H9 (cell line): ENCODE data around the gene GADD45GIP1. TPM values are rescaled to one million over a fixed set of nuclear protein-coding genes. Genes with fewer than 3 reads are reported as not detected.

ENCODE experiments used
- DNase-seq: peaks from one replicate; pipeline ENCODE4 v3.0.0-alpha.2; 2017
- H2AFZ ChIP-seq: one replicate; pipeline ENCODE4 v1.6.1; 2013; ENCODE audit warnings: mild to moderate bottlenecking, low read length, control low read depth, moderate library complexity
- H2AK5ac ChIP-seq: 2 replicates; pipeline ENCODE4 v1.6.1; 2013; ENCODE audit warnings: low read length, control low read depth, mixed read lengths; ENCODE audit not compliant: insufficient read length
- H2BK120ac ChIP-seq: one replicate; pipeline ENCODE4 v1.6.1; 2013; ENCODE audit warnings: low read depth, mild to moderate bottlenecking, low read length, control low read depth, inconsistent platforms; ENCODE audit not compliant: poor library complexity, severe bottlenecking
- H2BK12ac ChIP-seq: 2 replicates; pipeline ENCODE4 v1.6.1; 2013; ENCODE audit warnings: low read length, control low read depth, mixed read lengths, low read depth; ENCODE audit not compliant: insufficient read length
- H2BK15ac ChIP-seq: 2 replicates; pipeline ENCODE4 v1.6.1; 2013; ENCODE audit warnings: low read depth, low read length, control low read depth
- H2BK20ac ChIP-seq: one replicate; pipeline ENCODE4 v1.6.1; 2013; ENCODE audit warnings: low read depth, mild to moderate bottlenecking, low read length, control low read depth, inconsistent platforms; ENCODE audit not compliant: poor library complexity, severe bottlenecking
- H2BK5ac ChIP-seq: 2 replicates; pipeline ENCODE4 v1.6.1; 2013; ENCODE audit warnings: low read length, control low read depth, mixed read lengths; ENCODE audit not compliant: insufficient read length
- H3K14ac ChIP-seq: 2 replicates; pipeline ENCODE4 v1.6.1; 2013; ENCODE audit warnings: low read length, control low read depth; ENCODE audit not compliant: insufficient read depth
- H3K18ac ChIP-seq: 2 replicates; pipeline ENCODE4 v1.6.1; 2013; ENCODE audit warnings: low read depth, mild to moderate bottlenecking, mixed read lengths, low read length, control low read depth; ENCODE audit not compliant: insufficient read length
- H3K23ac ChIP-seq: 2 replicates; pipeline ENCODE4 v1.6.1; 2013; ENCODE audit warnings: low read length, control low read depth, mixed read lengths, low read depth; ENCODE audit not compliant: insufficient read length
- H3K23me2 ChIP-seq: 2 replicates; pipeline ENCODE4 v1.6.1; 2013; ENCODE audit warnings: low read depth, mild to moderate bottlenecking, mixed read lengths, low read length, control low read depth; ENCODE audit not compliant: insufficient read length, poor library complexity, severe bottlenecking
- H3K27ac ChIP-seq: 2 replicates; pipeline ENCODE4 v1.5.1; 2013; ENCODE audit warnings: low read length, control low read depth, mixed read lengths, low read depth; ENCODE audit not compliant: insufficient read length
- H3K27me3 ChIP-seq: 2 replicates; pipeline ENCODE4 v1.6.1; 2013; ENCODE audit warnings: low read length, control low read depth, inconsistent platforms; ENCODE audit not compliant: insufficient read depth
- H3K4ac ChIP-seq: 2 replicates; pipeline ENCODE4 v1.6.1; 2013; ENCODE audit warnings: low read depth, mild to moderate bottlenecking, control low read depth, inconsistent platforms, low read length, moderate library complexity
- H3K4me1 ChIP-seq: 2 replicates; pipeline ENCODE4 v1.6.1; 2013; ENCODE audit warnings: low read length, control low read depth, inconsistent platforms; ENCODE audit not compliant: insufficient read depth
- H3K4me2 ChIP-seq: 2 replicates; pipeline ENCODE4 v1.6.1; 2013; ENCODE audit warnings: low read length, control low read depth, mixed read lengths; ENCODE audit not compliant: insufficient read length, insufficient read depth
- H3K56ac ChIP-seq: 2 replicates; pipeline ENCODE4 v1.6.1; 2013; ENCODE audit warnings: low read depth, mild to moderate bottlenecking, mixed read lengths, low read length, control low read depth; ENCODE audit not compliant: insufficient read length
- H3K79me1 ChIP-seq: 2 replicates; pipeline ENCODE4 v1.6.1; 2013; ENCODE audit warnings: low read depth, mild to moderate bottlenecking, moderate library complexity, low read length, control low read depth, inconsistent platforms; ENCODE audit not compliant: insufficient read depth, poor library complexity, severe bottlenecking
- H3K79me2 ChIP-seq: 2 replicates; pipeline ENCODE4 v1.6.1; 2013; ENCODE audit warnings: low read length, control low read depth, inconsistent platforms; ENCODE audit not compliant: insufficient read depth
- H3K9ac ChIP-seq: 2 replicates; pipeline ENCODE4 v1.6.1; 2013; ENCODE audit warnings: low read length, control low read depth, mixed read lengths; ENCODE audit not compliant: insufficient read length; ENCODE audit errors: extremely low read depth
- H3K9me3 ChIP-seq: one replicate; pipeline ENCODE4 v1.6.1; 2013; ENCODE audit warnings: low read depth, low read length, inconsistent platforms; ENCODE audit not compliant: control insufficient read depth
- H3T11ph ChIP-seq: one replicate; pipeline ENCODE4 v1.6.1; 2013; ENCODE audit warnings: mild to moderate bottlenecking, low read length, control low read depth, inconsistent platforms
- H4K20me1 ChIP-seq: one replicate; pipeline ENCODE4 v1.6.1; 2013; ENCODE audit not compliant: control insufficient read depth, insufficient read length, insufficient read depth
- H4K5ac ChIP-seq: 2 replicates; pipeline ENCODE4 v1.6.1; 2013; ENCODE audit warnings: low read depth, mild to moderate bottlenecking, mixed read lengths, low read length, control low read depth; ENCODE audit not compliant: insufficient read length
- H4K8ac ChIP-seq: replicated peaks from 2 replicates; pipeline ENCODE4 v1.6.1; 2013; ENCODE audit warnings: low read length, control low read depth, mixed read lengths, low read depth; ENCODE audit not compliant: insufficient read length
- H4K91ac ChIP-seq: 2 replicates; pipeline ENCODE4 v1.6.1; 2013; ENCODE audit warnings: low read depth, mild to moderate bottlenecking, moderate library complexity, mixed read lengths, low read length, control low read depth; ENCODE audit not compliant: insufficient read length
- H3K27ac Mint-ChIP-seq, 3 experiments: 2 replicates in 2 of 3; 3 replicates in 1 of 3; pipeline ENCODE4 v1.8.0; 2020 to 2021; ENCODE audit warnings: mixed read lengths in 3 of 3, mild to moderate bottlenecking in 1 of 3, moderate library complexity in 1 of 3
- H3K27me3 Mint-ChIP-seq: 2 replicates; pipeline ENCODE4 v1.8.0; 2021; ENCODE audit warnings: low read depth, mild to moderate bottlenecking, moderate library complexity, mixed read lengths
- H3K36me3 Mint-ChIP-seq, 3 experiments: 2 replicates in 2 of 3; 3 replicates in 1 of 3; pipeline ENCODE4 v1.8.0; 2020 to 2021; ENCODE audit warnings: low read depth in 3 of 3, mixed read lengths in 3 of 3; ENCODE audit not compliant: insufficient read depth in 1 of 3
- H3K4me1 Mint-ChIP-seq, 2 experiments: 2 replicates each; pipeline ENCODE4 v1.8.0; 2020; ENCODE audit warnings: mixed read lengths in 2 of 2
- H3K4me3 Mint-ChIP-seq, 2 experiments: 2 replicates in 1 of 2; 3 replicates in 1 of 2; pipeline ENCODE4 v1.8.0; 2020 to 2021; ENCODE audit warnings: mild to moderate bottlenecking in 2 of 2, mixed read lengths in 2 of 2, moderate library complexity in 1 of 2
- H3K9me3 Mint-ChIP-seq, 2 experiments: 2 replicates in 1 of 2; 3 replicates in 1 of 2; pipeline ENCODE4 v1.8.0; 2020; ENCODE audit warnings: mild to moderate bottlenecking in 2 of 2, mixed read lengths in 2 of 2, moderate library complexity in 1 of 2
- WGBS: extraction: QIAGEN DNeasy Blood & Tissue Kit; methylation state at CpG from one replicate; pipeline ENCODE4 v1.1.7; 2013; ENCODE audit warnings: missing lambda C conversion rate, low lambda C conversion rate, mixed read lengths; ENCODE audit not compliant: insufficient read length; ENCODE audit errors: extremely low coverage; 5-methylcytosine and 5-hydroxymethylcytosine counted together
- total RNA-seq: library from RNA; stranded (reverse); gene quantifications from 2 replicates; pipeline ENCODE4 v1.2.1, GENCODE V29; 2021
- TF ChIP-seq, protein P1 (sequence below): fragments of 200-600 bp; sonication (generic); conservative IDR thresholded peaks from 3 replicates; pipeline ENCODE4 v1.8.0; 2021; ENCODE audit warnings: antibody characterized with exemption, mild to moderate bottlenecking

GADD45GIP1 gene
- total RNA-seq, 1 experiment from 2014 or later: 44.5 TPM

DNA sequence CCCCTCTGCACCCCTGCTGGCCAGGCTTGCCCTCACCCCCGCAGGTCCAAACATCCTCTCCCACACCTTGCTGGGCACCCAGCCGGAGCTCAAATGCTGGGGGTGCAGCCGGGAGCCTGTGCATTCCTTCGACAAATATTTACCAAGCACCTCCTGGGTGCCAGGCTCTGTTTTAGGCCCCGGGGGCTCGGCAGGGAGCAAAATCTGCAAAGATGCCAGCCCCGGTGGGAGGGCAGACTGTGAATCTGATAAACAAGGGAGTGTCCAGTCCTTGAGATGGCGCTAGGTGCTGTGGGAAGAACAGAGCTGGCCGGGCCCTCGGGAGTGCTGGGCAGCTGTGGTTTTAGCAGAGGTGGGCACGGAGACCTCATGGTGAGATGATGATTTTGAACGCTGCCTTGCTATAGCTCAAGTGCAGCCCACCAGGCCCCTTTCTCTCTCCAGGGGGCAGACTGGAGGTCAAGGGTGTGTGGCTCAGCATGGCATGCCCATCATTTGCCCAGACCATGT lies 48.9 kb upstream of the GADD45GIP1 start:
- Histone ChIP-seq H3K23me2 (peaks cover 5% of the 10 kb centered on the region), H3K56ac (no peak overlapping the region), H3K9me3 (no peaks in the 10 kb centered on the region), H2AK5ac (no peak overlapping the region), H2BK20ac (no peak overlapping the region), H2BK15ac (no peak overlapping the region), H3K23ac (no peak overlapping the region), H3K4me2 (no peak overlapping the region), H3K14ac (no peak overlapping the region), H3K4me1 (no peaks in the 10 kb centered on the region; the same call in 1 of the 2 replicates), H3K9ac (no peak overlapping the region), H3K79me1 (no peaks in the 10 kb centered on the region), H4K5ac (no peak overlapping the region), H3K27ac (no peak overlapping the region), H4K20me1 (peaks cover 2% of the 10 kb centered on the region), H2BK120ac (no peak overlapping the region), H2BK12ac (no peak overlapping the region), H3T11ph (no peak overlapping the region), H2BK5ac (no peak overlapping the region), H2AFZ (no peak overlapping the region), H3K79me2 (no peaks in the 10 kb centered on the region), H3K27me3 (peaks cover 45% of the 10 kb centered on the region), H4K8ac (no peak overlapping the region), H3K18ac (no peak overlapping the region), H4K91ac (no peak overlapping the region), H3K4ac (no peak overlapping the region)
- Mint-ChIP-seq H3K27ac (no peak overlapping the region), H3K4me3 (no peak overlapping the region; a peak in 1 of 5 replicates), H3K9me3 (no peaks in the 10 kb centered on the region; a peak in 1 of 5 replicates), H3K27me3 (peaks cover 97% of the 10 kb centered on the region), H3K36me3 (no peaks in the 10 kb centered on the region), H3K4me1 (peaks cover 0 to 18% of the 10 kb centered on the region in 2 experiments; a peak in 2 of 4 replicates)
- TF ChIP-seq, protein P1, sequence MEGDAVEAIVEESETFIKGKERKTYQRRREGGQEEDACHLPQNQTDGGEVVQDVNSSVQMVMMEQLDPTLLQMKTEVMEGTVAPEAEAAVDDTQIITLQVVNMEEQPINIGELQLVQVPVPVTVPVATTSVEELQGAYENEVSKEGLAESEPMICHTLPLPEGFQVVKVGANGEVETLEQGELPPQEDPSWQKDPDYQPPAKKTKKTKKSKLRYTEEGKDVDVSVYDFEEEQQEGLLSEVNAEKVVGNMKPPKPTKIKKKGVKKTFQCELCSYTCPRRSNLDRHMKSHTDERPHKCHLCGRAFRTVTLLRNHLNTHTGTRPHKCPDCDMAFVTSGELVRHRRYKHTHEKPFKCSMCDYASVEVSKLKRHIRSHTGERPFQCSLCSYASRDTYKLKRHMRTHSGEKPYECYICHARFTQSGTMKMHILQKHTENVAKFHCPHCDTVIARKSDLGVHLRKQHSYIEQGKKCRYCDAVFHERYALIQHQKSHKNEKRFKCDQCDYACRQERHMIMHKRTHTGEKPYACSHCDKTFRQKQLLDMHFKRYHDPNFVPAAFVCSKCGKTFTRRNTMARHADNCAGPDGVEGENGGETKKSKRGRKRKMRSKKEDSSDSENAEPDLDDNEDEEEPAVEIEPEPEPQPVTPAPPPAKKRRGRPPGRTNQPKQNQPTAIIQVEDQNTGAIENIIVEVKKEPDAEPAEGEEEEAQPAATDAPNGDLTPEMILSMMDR: no peak
- no CpG with 5 or more reads among the region's 12 CpGs for WGBS
- no peak for DNase-seq
